ENCODE measurements around the gene ENTPD8.

The ENTPD8 gene

GRCh38 chr9:137460363-137461315 lies 19.5 kb upstream of the ENTPD8 start:
- TF ChIP-seq, protein P1, sequence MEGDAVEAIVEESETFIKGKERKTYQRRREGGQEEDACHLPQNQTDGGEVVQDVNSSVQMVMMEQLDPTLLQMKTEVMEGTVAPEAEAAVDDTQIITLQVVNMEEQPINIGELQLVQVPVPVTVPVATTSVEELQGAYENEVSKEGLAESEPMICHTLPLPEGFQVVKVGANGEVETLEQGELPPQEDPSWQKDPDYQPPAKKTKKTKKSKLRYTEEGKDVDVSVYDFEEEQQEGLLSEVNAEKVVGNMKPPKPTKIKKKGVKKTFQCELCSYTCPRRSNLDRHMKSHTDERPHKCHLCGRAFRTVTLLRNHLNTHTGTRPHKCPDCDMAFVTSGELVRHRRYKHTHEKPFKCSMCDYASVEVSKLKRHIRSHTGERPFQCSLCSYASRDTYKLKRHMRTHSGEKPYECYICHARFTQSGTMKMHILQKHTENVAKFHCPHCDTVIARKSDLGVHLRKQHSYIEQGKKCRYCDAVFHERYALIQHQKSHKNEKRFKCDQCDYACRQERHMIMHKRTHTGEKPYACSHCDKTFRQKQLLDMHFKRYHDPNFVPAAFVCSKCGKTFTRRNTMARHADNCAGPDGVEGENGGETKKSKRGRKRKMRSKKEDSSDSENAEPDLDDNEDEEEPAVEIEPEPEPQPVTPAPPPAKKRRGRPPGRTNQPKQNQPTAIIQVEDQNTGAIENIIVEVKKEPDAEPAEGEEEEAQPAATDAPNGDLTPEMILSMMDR (conservative IDR thresholded peaks at IDR 0.05; ENCODE audit: low read depth, low read length): no peak
- H3K4me3 ChIP-seq (ENCODE audit: low read depth, low read length): no peak overlapping the region
- DNase-seq (ENCODE audit: low read depth): no peak

- TF ChIP-seq, protein P1 (conservative IDR thresholded peaks at IDR 0.05; ENCODE audit: low read depth, low read length): no peak
- H3K4me3 ChIP-seq (ENCODE audit: low read depth, low read length): peak overlapping the region; percentile 50
- no peak for DNase-seq (ENCODE audit: low read depth)
Observed at GRCh38 chr9:137459601-137460362, 18.6 kb upstream of the ENTPD8 start.

GRCh38 chr9:137459152-137459600 lies 18.0 kb upstream of the ENTPD8 start, which contains the start of gene NSMF:
NSMF (minus strand) TSS chr9:137459334; CDS start chr9:137459102, 232 bp downstream.
- DNase-seq (ENCODE audit: low read depth): peak; percentile 92
- TF ChIP-seq, protein P1 (conservative IDR thresholded peaks at IDR 0.05; ENCODE audit: low read depth, low read length): no peak
- H3K4me3 ChIP-seq (ENCODE audit: low read depth, low read length): peak within 1 kb of the TSS; percentile 74

- DNase-seq (ENCODE audit: low read depth): no peak
- peak overlapping the region; percentile 74 for H3K4me3 ChIP-seq (ENCODE audit: low read depth, low read length)
- TF ChIP-seq, protein P1 (conservative IDR thresholded peaks at IDR 0.05; ENCODE audit: low read depth, low read length): no peak
Observed at GRCh38 chr9:137458194-137459151, 17.3 kb upstream of the ENTPD8 start.

DNA sequence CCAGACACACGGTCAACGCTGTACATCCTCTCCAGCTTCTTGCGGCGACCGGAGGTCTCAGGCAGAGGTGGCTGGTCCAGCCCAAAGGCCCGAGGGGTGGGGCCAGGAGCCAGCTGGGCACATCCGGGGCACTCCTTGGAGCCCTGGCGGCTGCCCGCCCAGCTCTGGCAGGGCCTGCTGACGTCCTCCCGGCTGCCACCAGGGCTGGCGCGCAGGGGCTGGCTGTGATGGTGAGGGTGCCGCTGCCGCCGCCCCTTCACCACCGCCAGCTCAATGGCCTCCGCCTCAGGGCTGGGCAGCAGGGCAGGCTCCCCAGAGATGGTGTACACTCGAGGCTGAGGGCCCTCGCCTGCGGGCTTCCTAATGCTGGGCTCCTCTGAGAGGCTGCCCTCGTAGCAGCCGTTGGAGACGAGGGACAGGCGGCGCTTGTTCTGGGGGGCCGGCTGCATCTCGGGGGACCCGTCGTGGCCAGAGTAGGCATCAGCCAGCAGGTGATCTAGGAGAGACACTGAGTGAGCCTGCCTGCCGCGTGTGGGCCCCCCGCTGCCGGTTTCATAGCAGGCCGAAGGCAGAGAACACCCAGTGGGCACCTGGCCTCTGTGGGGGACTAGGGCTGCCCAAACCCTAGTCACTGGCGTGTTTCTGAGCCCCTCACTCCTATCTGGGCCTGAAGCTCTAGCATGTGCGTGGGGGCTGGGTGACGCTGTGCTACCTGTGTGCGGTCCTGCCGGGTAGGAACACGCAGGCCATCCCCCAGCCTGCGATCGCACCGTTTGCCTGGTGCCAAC lies 16.4 kb upstream of the ENTPD8 start:
- peak overlapping the region; percentile 74 for H3K4me3 ChIP-seq (ENCODE audit: low read depth, low read length)
- no peak for DNase-seq (ENCODE audit: low read depth)
- TF ChIP-seq, protein P1 (conservative IDR thresholded peaks at IDR 0.05; ENCODE audit: low read depth, low read length): no peak
